Subcutaneous adipose tissue (tissue), 4 donors: ENCODE results near the gene CARD18. TPM values are rescaled to one million over a fixed set of nuclear protein-coding genes. Genes with fewer than 3 reads are reported as not detected.

ENCODE experiments used
- CTCF ChIP-seq: fragments of 450-650 bp; IDR thresholded peaks from one replicate; pipeline ENCODE4 v1.5.1; 2016; ENCODE audit warnings: low read depth, mild to moderate bottlenecking, control low read depth, antibody characterized with exemption, moderate library complexity
- total RNA-seq, 4 donors: library from RNA; depleted of rRNA; stranded (reverse); fragments of >200 nt; gene quantifications; one replicate each; pipeline ENCODE4 v1.1.0, GENCODE V29; 2016

Gene CARD18
- total RNA-seq, 4 donors from 2014 or later, result not detected

GRCh38 chr11:105137286-105137685 lies 2.3 kb downstream of the CARD18 start:
- TF ChIP-seq CTCF, result no peak

DNA sequence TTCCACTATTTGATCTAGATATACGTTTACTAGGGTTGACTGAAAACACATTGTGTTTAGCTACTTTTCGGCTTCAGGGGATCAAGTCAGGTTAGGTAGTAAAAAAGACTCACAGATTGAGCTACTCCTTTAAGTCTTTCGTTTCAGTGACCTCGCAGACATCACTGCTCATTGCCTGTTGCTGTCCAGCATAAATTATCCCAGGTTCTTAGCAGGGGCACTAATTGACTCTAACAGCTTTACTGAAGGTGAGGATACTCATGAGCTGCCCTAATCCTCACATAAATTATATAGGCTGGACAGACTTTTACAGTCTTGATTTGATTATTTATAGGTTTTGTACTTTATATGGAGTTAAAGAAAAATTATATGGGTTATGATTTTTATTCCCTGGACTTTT lies 3.7 kb downstream of the CARD18 start:
- no peak for TF ChIP-seq CTCF

DNA sequence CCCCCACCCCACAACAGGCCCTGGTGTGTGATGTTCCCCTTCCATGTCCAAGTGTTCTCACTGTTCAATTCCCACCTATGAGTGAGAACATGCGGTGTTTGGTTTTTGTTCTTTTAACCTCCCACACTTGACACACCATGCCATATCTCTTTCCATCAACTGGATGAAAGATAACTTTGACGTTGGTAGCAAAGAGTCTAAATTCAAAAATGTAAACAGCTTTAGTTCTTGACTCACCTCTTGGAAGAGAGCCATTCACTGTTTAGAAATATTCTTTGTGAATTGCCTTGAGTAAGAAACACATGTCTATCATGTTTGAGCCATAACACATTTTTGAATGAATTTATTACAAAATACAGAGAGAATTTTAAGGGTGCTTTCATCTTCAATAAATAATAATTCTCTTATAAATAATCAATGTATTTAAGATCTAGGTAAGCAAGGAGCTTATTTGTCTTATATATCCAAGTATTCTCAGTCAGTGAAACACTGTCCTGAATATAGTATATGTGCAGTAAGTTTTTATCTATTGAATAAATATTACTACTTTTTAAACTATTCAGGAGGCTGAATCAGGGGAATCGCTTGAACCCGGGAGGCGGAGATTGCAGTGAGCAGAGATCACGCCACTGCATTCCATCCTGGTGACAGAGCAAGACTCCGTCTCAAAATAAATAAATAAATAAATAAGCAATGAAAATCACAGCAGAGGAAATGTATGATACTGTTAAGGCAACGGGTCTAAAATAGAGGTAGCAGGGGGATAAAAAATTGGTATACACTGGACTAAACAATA lies 6.7 kb downstream of the CARD18 start:
- no peak for TF ChIP-seq CTCF

DNA sequence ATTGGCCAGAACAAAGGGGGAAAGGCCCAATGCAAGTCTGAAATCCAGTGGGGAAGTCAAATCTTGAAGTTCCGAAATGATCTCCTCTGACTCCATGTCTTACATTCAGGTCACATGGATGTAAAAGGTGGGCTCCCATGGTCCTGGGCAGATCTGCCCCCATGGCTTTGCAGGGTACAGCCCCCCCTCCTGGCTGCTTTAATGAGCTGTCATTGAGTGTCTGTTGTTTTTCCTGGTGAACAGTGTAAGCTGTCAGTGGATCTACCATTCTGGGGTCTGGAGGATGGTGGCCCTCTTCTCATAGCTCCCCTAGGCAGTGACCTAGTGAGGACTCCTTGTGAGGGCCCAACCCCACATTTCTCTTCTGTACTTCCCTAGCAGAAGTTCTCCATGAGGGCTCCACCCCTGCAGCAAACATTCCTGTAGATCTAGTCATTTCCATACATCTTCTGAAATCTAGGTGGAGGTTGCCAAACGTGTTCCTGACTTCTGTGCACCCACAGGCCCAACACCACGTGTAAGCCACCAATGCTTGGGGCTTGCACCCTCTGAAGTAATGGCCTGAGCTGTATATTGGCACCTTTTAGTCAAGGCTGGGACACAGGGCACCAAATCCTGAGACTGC lies 9.3 kb downstream of the CARD18 start:
- no peak for TF ChIP-seq CTCF

DNA sequence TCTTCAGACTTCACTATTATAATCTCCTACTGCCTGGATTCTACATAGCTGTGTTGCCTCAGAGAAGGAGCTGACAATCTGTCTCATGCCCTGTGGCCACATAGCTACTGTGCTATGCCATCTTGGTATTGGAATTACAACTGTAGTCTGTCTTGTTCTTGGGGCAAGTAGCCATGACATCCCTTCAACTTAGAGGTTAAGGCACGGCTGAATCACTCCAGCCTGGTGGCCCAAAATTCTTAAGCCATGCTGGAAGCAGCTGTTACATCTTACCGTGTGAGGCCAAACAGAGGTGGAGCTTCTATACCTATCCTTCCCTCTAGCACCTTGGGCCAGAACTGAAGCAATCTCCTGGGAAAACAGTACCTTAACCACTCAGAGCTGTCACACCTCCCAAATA lies 14.8 kb downstream of the CARD18 start:
- no peak for TF ChIP-seq CTCF

GRCh38 chr11:105111145-105111944 lies 28.2 kb downstream of the CARD18 start:
- TF ChIP-seq CTCF, result no peak

DNA sequence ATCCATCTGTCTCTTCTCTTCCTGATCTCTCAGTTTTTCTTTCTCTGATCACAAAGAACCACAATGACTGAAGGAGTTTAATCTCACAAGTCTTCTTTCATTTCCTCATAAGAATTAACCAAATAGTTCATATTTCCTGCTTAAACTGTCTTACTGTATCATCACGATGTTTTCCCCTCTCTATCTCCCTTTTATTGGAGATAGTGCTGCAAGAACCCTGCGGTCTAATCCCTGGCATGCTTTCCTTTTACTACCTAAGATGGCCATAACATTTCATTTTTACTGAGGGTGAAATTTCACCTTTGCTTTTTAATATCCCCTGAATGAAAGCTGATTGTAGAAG lies 28.9 kb downstream of the CARD18 start:
- TF ChIP-seq CTCF, result no peak
